ENCODE measurements around the gene RCSD1. TPM values are rescaled to one million over a fixed set of nuclear protein-coding genes. Genes with fewer than 3 reads are reported as not detected.
"Not testable (repeated sequence)": the region's sequence is repeated elsewhere in the genome, so short reads cannot be mapped to it uniquely, and the experiment has no call there.

The RCSD1 gene
- polyA plus RNA-seq, 3 donors = 116 to 218 (median 216) TPM

GRCh38 chr1:167742392-167743057 lies 112.5 kb downstream of the RCSD1 start:
- WGBS (ENCODE audit: insufficient coverage) = no CpG with 5 or more reads among the region's 1 CpG
- H3K4me2 ChIP-seq (replicated peaks; ENCODE audit: extremely low read depth, low read length, poor library complexity, severe bottlenecking); H3K9me3 ChIP-seq (replicated peaks in 1 of 2; ENCODE audit: control insufficient read depth in 1 of 2, insufficient read depth in 1 of 2, low read length in 2 of 2); H3K9me3 Mint-ChIP-seq; DNase-seq; H3K27me3 Mint-ChIP-seq (ENCODE audit: low read depth in 3 of 3); H3K4me1 ChIP-seq (ENCODE audit: control insufficient read depth in 1 of 2, insufficient read depth in 2 of 2, low read length in 2 of 2); H3K27me3 ChIP-seq (ENCODE audit: control insufficient read depth in 2 of 2, insufficient read depth in 2 of 2, low read length in 2 of 2); H3K27ac Mint-ChIP-seq; H3K36me3 ChIP-seq (replicated peaks in 1 of 2; ENCODE audit: control insufficient read depth in 1 of 2, insufficient read depth in 2 of 2, low read length in 2 of 2); H3K27ac ChIP-seq (ENCODE audit: low read depth in 1 of 2, low read length in 2 of 2); H3K4me3 Mint-ChIP-seq; H2AFZ ChIP-seq (ENCODE audit: insufficient read depth, low read depth, low read length, poor library complexity, severe bottlenecking); H3K4me3 ChIP-seq (replicated peaks in 1 of 3; ENCODE audit: low read depth in 2 of 3, low read length in 3 of 3); intact Hi-C loops (cut with micrococcal nuclease); H3K9ac ChIP-seq (ENCODE audit: insufficient read depth, low read length, poor library complexity, severe bottlenecking): not testable (repeated sequence)
- Mint-ChIP-seq H3K4me1 (peaks cover 13% of the 10 kb centered on the region), H3K36me3 (peaks cover 10 to 13% of the 10 kb centered on the region in 2 donors)
- H3K79me2 ChIP-seq (ENCODE audit: insufficient read depth, low read length) = peaks cover 28% of the 10 kb centered on the region
- peaks cover 46% of the 10 kb centered on the region for H4K20me1 ChIP-seq (ENCODE audit: insufficient read depth, low read length)

GRCh38 chr1:167744901-167745300 lies 114.9 kb downstream of the RCSD1 start:
- intact Hi-C loops (cut with micrococcal nuclease) = no loop called here
- WGBS (ENCODE audit: insufficient coverage) = 87% methylated on average over 2 of the region's 3 CpGs
- Histone ChIP-seq H3K27ac (ENCODE audit: low read depth in 1 of 2, low read length in 2 of 2) (no peak overlapping the region), H3K4me1 (ENCODE audit: control insufficient read depth in 1 of 2, insufficient read depth in 2 of 2, low read length in 2 of 2) (peaks cover 0 to 4% of the 10 kb centered on the region in 2 donors), H3K4me2 (replicated peaks; ENCODE audit: extremely low read depth, low read length, poor library complexity, severe bottlenecking) (no peak overlapping the region), H3K9me3 (replicated peaks in 1 of 2; ENCODE audit: control insufficient read depth in 1 of 2, insufficient read depth in 1 of 2, low read length in 2 of 2) (no peaks in the 10 kb centered on the region), H3K4me3 (replicated peaks in 1 of 3; ENCODE audit: low read depth in 2 of 3, low read length in 3 of 3) (no peak overlapping the region), H2AFZ (ENCODE audit: insufficient read depth, low read depth, low read length, poor library complexity, severe bottlenecking) (no peak overlapping the region), H3K79me2 (ENCODE audit: insufficient read depth, low read length) (peaks cover 27% of the 10 kb centered on the region), H4K20me1 (ENCODE audit: insufficient read depth, low read length) (peaks cover 43% of the 10 kb centered on the region), H3K36me3 (replicated peaks in 1 of 2; ENCODE audit: control insufficient read depth in 1 of 2, insufficient read depth in 2 of 2, low read length in 2 of 2) (no peaks in the 10 kb centered on the region), H3K9ac (ENCODE audit: insufficient read depth, low read length, poor library complexity, severe bottlenecking) (no peak overlapping the region), H3K27me3 (ENCODE audit: control insufficient read depth in 2 of 2, insufficient read depth in 2 of 2, low read length in 2 of 2) (no peaks in the 10 kb centered on the region)
- Mint-ChIP-seq H3K4me1 (peaks cover 19% of the 10 kb centered on the region), H3K4me3 (no peak overlapping the region), H3K36me3 (peaks cover 2 to 5% of the 10 kb centered on the region in 2 donors), H3K27me3 (ENCODE audit: low read depth in 3 of 3) (peaks cover 0 to 3% (median 0%) of the 10 kb centered on the region in 3 donors), H3K27ac (no peak overlapping the region), H3K9me3 (no peaks in the 10 kb centered on the region)
- DNase-seq = no peak
- TF ChIP-seq CTCF (IDR thresholded peaks at IDR 0.05) = no peak

Data from CD14-positive monocyte (primary cell).